Activated naive CD4-positive, alpha-beta T cell treated with anti-CD3 and anti-CD28 coated beads, Interleukin-2, amount 10 ng/mL, durations not matched to agents 7 days and 5 days (primary cell): ENCODE measurements around the gene NUMB.

ENCODE experiments used
- CTCF ChIA-PET: fragments of 350-600 bp; sonication (Branson Sonifier 250); formaldehyde crosslinking; loops from one replicate; lab custom pipeline; 2021; ENCODE audit warnings: antibody characterized with exemption; lab: Charles Lee
- DNase-seq: peaks from one replicate; pipeline ENCODE4 v3.0.0-alpha.2; 2020
- H3K27ac Mint-ChIP-seq: one replicate; pipeline ENCODE4 v1.8.0; 2021; ENCODE audit warnings: mild to moderate bottlenecking, moderate library complexity, mixed read lengths
- H3K27me3 Mint-ChIP-seq: one replicate; pipeline ENCODE4 v1.8.0; 2021; ENCODE audit warnings: mild to moderate bottlenecking, mixed read lengths
- H3K36me3 Mint-ChIP-seq: one replicate; pipeline ENCODE4 v1.8.0; 2021; ENCODE audit warnings: mixed read lengths
- H3K4me1 Mint-ChIP-seq: one replicate; pipeline ENCODE4 v1.8.0; 2021; ENCODE audit warnings: mixed read lengths
- H3K4me3 Mint-ChIP-seq: one replicate; pipeline ENCODE4 v1.8.0; 2021; ENCODE audit warnings: mild to moderate bottlenecking, moderate library complexity, mixed read lengths
- H3K9me3 Mint-ChIP-seq: one replicate; pipeline ENCODE4 v1.8.0; 2021; ENCODE audit warnings: mixed read lengths

The NUMB gene

DNA sequence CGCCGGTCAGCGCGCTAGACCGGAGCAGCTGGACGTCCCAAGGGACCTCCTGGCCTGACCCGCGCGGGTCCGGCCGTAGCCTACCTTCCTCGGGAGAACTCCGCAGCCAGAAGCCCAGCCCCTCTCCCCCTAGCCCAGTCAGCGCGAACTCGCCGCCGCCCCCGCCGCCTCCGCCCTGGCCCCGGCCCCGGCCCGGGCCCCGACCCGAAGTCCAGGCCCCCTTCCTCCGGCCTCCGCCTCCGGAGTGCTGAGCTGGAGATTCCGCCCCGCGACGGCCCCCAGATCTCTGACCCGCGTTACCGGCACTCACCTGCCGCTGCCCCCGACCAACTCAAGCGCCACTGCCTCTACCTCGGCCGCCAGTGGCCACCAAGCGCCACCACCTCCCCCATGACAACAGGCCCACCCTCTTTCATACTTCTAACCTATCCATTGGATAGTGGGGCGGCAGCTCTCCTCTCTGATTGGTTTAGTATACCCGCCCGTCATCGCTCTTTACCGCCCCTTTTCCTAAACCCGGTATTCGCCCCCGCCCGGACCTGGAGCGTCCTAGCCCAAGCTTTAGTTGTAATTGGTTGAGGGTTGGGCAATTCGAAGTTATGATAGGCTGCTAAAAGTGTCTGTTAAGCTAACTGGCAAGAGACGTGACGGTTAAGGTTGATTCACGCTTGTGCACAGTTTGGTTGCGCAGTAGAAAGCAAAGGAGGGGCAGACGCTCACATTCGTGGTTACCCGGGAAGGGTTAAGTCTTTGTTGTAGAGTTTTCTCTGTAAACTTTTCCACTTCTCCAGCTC is at the start of gene NUMB:
Gene NUMB (minus strand): TSS at position 364 of the 794 bp plus-strand sequence. CDS start 102,795 bp downstream, outside the sequence.
- peaks cover 46% of the 10 kb centered on the region for H3K4me1 Mint-ChIP-seq

DNA sequence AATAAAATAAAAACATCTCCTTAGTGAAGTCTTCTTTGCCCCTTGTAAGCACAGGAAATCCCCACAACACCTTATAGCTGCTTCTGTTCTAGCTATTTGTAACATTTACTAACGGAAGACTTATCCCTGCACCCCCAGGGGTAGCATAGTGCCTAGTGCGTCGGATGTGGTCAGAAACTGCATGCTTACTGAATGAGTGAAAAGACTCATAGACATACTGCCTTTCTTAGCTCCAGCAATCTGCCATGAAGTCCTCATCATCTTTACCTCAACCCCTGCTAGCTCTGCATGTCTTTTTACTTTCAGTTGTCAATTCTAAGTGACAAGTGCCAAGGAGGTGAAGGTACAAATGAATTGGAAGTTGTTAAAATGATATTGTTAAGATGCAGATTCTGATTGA is 45.3 kb upstream of the NUMB start:
- Mint-ChIP-seq H3K27ac (no peak overlapping the region), H3K4me1 (peaks cover 2% of the 10 kb centered on the region), H3K9me3 (no peaks in the 10 kb centered on the region), H3K4me3 (no peak overlapping the region), H3K27me3 (no peaks in the 10 kb centered on the region), H3K36me3 (peaks cover 4% of the 10 kb centered on the region)
- CTCF ChIA-PET: interaction anchor here (0.7 to 1.1 kb wide), 2 partner anchors 13 to 55 kb away, joined by 3 to 5 read pairs; partner anchors contain the start of gene RIOX1
- no peak for DNase-seq

More for the DNA sequence above, at the start of gene NUMB:
- CTCF ChIA-PET: interaction anchor here (0.9 to 1.8 kb wide), 2 partner anchors 14 to 285 kb away, joined by 3 to 9 read pairs; no protein-coding TSS in a partner anchor
- H3K36me3 Mint-ChIP-seq: peaks cover 4% of the 10 kb centered on the region
- H3K27ac Mint-ChIP-seq: peak within 1 kb of the TSS; percentile 87
- H3K4me3 Mint-ChIP-seq: peak within 1 kb of the TSS; percentile 97
- peaks cover 17% of the 10 kb centered on the region for H3K27me3 Mint-ChIP-seq
- no peaks in the 10 kb centered on the region for H3K9me3 Mint-ChIP-seq
- DNase-seq: peak; percentile 98

DNA sequence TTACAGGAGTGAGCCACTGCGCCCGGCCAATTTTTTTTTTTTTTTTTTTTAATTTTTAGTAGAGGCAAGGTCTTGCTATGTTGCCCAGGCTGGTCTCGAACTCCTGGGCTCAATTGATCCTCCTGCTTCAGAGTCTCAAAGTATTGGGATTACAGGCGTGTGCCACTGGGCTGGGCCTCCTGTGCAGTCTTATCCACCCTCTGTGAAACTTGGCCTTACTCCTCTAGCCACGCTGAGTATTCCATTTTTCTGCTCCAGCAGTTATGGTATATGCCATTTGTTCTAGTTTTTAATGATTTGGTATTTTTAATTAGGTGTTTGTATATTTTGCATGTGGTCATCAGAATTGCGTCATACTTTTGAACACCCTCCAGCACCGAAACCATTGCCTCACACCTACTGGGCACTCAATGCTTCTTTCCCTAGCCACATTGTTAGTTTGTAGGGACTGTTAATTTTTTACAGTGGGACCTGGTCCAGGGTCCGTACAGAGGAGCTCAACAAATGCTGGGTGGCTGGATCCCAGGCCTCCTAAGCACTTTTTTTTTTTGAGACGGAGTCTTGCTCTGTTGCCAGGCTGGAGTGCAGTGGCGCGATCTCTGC is 43.8 kb upstream of the NUMB start:
- DNase-seq: no peak
- H3K9me3 Mint-ChIP-seq: no peaks in the 10 kb centered on the region
- no peaks in the 10 kb centered on the region for H3K4me1 Mint-ChIP-seq
- H3K27me3 Mint-ChIP-seq: no peaks in the 10 kb centered on the region
- peaks cover 6% of the 10 kb centered on the region for H3K36me3 Mint-ChIP-seq
- CTCF ChIA-PET: no interaction called here
- H3K4me3 Mint-ChIP-seq: no peak overlapping the region
- no peak overlapping the region for H3K27ac Mint-ChIP-seq

DNA sequence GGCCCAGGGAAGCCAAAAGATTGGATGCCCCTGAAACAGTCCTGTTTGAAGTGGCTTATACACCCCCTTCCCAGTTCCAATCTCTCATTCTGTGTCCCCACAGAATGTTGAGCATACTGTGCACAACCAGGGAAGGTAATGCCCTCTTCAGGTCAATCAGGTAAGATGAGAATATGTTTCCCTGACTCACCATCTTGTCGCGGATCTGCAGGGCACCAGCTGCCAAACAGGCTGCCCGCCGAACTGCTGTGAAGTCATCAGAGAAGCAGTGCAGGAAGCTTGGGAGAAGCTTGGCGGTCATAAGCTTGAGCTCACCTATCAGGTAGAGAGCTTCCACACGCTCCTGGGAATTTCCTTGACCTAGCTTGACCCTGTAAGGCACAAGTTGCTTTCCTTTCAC is 42.0 kb upstream of the NUMB start:
- no peak overlapping the region for H3K4me3 Mint-ChIP-seq
- H3K27ac Mint-ChIP-seq: no peak overlapping the region
- H3K27me3 Mint-ChIP-seq: no peaks in the 10 kb centered on the region

DNA sequence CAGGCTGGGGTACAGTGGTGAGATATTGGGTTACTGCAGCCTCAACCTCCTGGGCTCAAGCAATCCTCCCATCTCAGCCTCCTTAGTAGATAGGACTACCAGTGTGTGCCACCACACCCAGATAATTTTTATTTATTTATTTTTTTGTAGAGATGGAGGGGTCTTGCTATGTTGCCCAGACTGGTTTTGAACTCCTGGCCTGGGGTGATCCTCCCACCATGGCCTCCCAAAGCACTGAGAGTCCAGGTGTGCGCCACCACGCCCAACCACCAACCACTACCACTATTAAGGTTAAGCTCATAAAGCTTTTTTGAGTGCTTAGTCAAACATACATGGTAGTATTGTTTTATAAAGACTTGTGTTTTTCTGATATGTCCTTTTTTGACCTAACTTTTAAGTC is 36.2 kb upstream of the NUMB start:
- Mint-ChIP-seq H3K36me3 (peaks cover 46% of the 10 kb centered on the region), H3K27ac (no peak overlapping the region), H3K27me3 (peaks cover 3% of the 10 kb centered on the region), H3K4me3 (no peak overlapping the region), H3K4me1 (peaks cover 51% of the 10 kb centered on the region), H3K9me3 (no peaks in the 10 kb centered on the region)
- CTCF ChIA-PET: no interaction called here
- no peak for DNase-seq

More for the DNA sequence above, 42.0 kb upstream of the NUMB start:
- Mint-ChIP-seq H3K36me3 (peaks cover 15% of the 10 kb centered on the region), H3K9me3 (no peaks in the 10 kb centered on the region), H3K4me1 (peaks cover 8% of the 10 kb centered on the region)
- CTCF ChIA-PET: interaction anchor here (1.3 to 3.5 kb wide), 2 partner anchors 9 to 68 kb away, joined by 3 to 17 read pairs; partner anchors contain the start of gene ACOT2
- DNase-seq: no peak

DNA sequence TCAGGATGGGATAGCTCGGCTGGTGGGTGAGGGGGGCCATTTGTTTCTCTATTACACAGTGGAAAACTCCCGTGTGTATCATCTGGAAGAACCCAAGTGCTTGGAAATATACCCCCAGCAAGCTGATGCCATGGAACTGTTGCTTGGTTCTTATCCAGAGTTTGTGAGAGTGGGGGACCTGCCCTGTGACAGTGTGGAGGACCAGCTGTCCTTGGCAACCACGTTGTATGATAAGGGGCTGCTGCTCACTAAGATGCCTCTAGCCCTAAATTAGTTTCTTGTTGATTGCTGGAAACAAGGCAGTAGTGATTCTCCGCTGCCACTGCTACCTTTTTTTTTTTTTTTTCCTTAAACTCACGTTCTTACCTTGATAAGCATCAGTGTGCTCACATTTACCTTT is 34.3 kb upstream of the NUMB start:
- peaks cover 53% of the 10 kb centered on the region for H3K4me1 Mint-ChIP-seq
- CTCF ChIA-PET: no interaction called here
- no peak overlapping the region for H3K27ac Mint-ChIP-seq
- no peak for DNase-seq
- no peaks in the 10 kb centered on the region for H3K9me3 Mint-ChIP-seq
- H3K4me3 Mint-ChIP-seq: peak overlapping the region; percentile 78
- H3K27me3 Mint-ChIP-seq: peaks cover 12% of the 10 kb centered on the region
- H3K36me3 Mint-ChIP-seq: peaks cover 44% of the 10 kb centered on the region

DNA sequence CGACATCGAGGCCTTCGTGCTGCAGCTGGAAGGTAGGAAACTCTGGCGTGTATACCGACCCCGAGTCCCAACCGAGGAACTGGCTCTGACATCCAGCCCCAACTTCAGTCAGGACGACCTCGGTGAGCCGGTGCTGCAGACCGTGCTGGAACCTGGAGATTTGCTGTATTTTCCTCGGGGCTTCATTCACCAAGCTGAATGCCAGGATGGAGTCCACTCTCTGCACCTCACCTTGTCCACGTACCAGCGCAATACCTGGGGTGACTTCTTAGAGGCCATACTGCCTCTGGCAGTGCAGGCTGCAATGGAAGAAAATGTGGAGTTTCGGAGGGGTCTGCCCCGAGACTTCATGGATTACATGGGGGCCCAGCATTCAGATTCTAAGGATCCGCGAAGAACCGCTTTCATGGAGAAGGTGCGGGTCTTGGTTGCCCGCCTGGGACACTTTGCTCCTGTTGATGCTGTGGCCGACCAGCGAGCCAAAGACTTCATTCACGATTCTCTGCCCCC is 33.8 kb upstream of the NUMB start:
- Mint-ChIP-seq H3K4me1 (peaks cover 53% of the 10 kb centered on the region), H3K36me3 (peaks cover 41% of the 10 kb centered on the region), H3K27ac (peak overlapping the region; percentile 58), H3K4me3 (peak overlapping the region; percentile 78), H3K27me3 (peaks cover 12% of the 10 kb centered on the region), H3K9me3 (no peaks in the 10 kb centered on the region)
- DNase-seq: no peak
- CTCF ChIA-PET: no interaction called here

DNA sequence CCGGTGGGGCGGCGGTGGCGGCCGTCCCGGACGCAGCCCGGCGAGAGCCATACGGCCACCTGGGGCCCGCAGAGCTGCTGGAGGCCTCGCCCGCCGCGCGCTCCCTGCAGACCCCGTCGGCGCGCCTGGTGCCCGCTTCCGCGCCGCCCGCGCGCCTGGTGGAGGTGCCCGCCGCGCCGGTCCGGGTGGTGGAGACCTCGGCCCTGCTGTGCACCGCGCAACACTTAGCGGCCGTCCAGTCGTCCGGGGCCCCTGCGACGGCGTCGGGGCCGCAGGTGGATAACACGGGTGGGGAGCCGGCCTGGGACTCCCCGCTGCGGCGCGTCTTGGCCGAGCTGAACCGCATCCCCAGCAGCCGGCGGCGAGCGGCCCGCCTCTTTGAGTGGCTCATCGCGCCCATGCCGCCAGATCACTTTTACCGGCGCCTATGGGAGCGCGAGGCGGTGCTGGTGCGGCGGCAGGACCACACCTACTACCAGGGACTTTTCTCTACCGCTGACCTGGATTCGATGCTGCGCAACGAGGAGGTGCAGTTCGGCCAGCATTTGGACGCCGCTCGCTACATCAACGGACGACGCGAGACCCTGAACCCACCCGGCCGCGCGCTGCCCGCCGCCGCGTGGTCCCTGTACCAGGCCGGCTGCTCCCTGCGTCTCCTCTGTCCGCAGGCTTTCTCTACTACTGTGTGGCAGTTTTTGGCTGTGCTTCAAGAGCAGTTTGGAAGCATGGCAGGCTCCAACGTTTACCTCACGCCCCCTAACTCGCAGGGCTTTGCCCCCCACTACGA is 33.1 kb upstream of the NUMB start:
- DNase-seq: peak; percentile 78
- Mint-ChIP-seq H3K4me1 (peaks cover 53% of the 10 kb centered on the region), H3K9me3 (no peaks in the 10 kb centered on the region), H3K36me3 (peaks cover 40% of the 10 kb centered on the region), H3K27ac (peak overlapping the region; percentile 90), H3K27me3 (peaks cover 12% of the 10 kb centered on the region), H3K4me3 (peak overlapping the region; percentile 84)
- CTCF ChIA-PET: interaction anchor here (1.1 kb wide), 1 partner anchor 12 kb away, joined by 3 read pairs; no protein-coding TSS in a partner anchor

DNA sequence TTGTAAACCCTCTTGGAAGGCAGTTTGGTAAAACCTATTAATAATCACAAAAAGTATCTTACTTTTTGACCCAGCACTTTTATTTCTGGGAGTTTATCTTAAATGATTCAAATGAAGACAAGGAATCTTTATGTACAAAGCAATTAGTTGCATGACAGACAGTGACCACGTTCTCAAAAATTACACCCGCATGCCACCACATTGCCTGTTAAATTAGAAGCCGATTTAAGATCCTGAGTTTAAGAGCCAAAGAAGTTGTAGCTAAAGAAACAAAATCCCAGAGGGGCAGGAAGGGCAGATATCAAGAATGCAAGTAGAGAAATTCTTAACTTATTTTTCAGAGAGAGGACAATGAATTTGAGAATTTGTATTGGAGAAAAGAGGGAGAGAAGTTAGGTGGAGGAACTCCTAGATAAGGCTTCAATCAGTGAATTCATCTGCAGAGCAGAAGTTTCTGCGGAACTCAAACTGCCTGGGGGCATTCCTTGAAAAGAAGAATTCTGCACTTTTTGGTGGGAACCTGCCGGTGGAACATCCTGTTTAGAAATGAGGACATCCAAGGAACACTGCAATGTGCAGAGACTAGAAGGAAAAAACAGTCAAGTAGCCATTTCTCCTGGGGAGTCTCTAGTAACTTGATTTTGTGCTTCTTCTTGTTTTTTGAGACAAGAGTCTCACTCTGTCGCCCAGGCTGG is 31.3 kb upstream of the NUMB start:
- Mint-ChIP-seq H3K9me3 (no peaks in the 10 kb centered on the region), H3K27ac (no peak overlapping the region), H3K4me3 (peak overlapping the region; percentile 36), H3K36me3 (peaks cover 26% of the 10 kb centered on the region), H3K27me3 (peaks cover 12% of the 10 kb centered on the region), H3K4me1 (peaks cover 40% of the 10 kb centered on the region)
- no peak for DNase-seq
- CTCF ChIA-PET: interaction anchor here (0.7 kb wide), 1 partner anchor 217 kb away, joined by 3 read pairs; no protein-coding TSS in a partner anchor

DNA sequence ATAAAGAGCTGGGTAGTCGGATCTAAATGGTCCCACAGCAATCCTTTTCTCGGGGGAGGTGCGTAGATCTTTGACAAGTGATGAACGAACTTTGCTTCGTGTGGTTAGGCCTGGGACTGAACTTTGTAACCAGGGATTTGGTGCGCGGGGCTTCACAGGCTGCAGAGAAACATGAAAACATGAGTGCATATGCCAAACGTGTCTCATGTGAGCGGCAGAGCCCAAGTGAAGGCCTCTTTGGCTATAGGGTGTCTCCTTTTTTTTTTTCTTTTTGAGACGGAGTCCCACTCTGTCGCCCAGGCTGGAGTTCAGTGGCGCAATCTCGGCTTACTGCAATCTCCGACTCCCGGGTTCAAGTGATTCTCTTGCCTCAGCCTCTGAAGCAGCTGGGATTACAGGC is 20.3 kb upstream of the NUMB start:
- no peaks in the 10 kb centered on the region for H3K9me3 Mint-ChIP-seq
- no peaks in the 10 kb centered on the region for H3K36me3 Mint-ChIP-seq
- no peak overlapping the region for H3K4me3 Mint-ChIP-seq
- no peaks in the 10 kb centered on the region for H3K4me1 Mint-ChIP-seq
- H3K27ac Mint-ChIP-seq: no peak overlapping the region
- DNase-seq: no peak
- CTCF ChIA-PET: interaction anchor here (0.6 kb wide), 1 partner anchor 974 kb away, joined by 3 read pairs; no protein-coding TSS in a partner anchor
- H3K27me3 Mint-ChIP-seq: peaks cover 10% of the 10 kb centered on the region

DNA sequence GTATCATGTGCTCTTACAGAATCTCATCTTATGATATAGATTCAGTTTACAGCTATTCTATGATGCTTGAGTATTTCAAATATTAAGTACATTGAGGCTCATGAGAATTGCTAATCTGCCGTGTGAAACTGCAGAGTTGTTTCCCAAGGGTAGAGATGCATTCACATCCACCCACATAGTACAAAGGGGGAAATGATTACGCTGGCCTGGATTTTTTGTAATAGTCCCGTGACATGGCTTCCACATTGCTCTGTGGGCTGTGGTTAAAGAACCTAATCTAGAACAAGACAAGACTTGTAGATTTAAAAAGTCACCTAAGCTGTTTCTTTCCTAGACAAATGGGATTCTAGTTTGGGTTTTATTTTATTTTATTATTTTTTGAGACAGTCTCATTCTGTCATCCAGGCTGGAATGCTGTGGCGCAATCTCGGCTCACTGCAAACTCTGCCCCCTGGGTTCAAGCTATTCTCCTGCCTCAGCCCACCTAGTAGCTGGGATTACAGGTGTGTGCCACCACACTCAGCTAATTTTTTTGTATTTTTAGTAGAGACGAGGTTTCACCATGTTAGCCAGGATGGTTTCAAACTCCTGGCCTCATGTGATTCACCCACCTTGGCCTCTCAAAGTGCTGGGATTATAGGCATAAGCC is 19.4 kb upstream of the NUMB start:
- H3K4me3 Mint-ChIP-seq: no peak overlapping the region
- no peak overlapping the region for H3K27ac Mint-ChIP-seq
- no peaks in the 10 kb centered on the region for H3K4me1 Mint-ChIP-seq
- H3K36me3 Mint-ChIP-seq: no peaks in the 10 kb centered on the region
- CTCF ChIA-PET: interaction anchor here (1.3 kb wide), 1 partner anchor 182 kb away, joined by 3 read pairs; no protein-coding TSS in a partner anchor
- H3K27me3 Mint-ChIP-seq: peaks cover 10% of the 10 kb centered on the region
- no peaks in the 10 kb centered on the region for H3K9me3 Mint-ChIP-seq
- no peak for DNase-seq

DNA sequence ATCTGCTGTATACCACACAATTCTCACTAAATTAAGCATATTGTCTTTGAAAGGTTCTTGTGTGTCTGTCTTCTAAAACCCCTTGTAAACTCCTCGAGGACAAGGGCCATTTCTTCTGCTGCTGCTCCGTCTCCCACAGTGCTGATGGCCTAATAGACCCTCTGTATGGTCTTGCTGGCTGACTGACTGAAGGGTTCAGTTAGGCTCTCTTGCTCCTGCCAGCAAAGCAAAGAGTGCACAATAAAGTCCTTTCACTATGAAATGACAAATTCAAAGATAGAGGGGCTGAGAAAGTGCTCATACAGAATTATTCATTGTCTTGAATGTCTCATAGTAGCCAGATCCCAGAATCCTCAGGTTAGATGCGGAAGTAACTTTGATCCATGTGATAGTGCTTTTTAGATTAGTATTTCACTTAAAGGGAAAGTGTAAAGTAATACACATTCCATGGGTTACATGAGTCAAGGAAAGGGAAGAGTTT is 18.1 kb upstream of the NUMB start:
- no peak for DNase-seq
- CTCF ChIA-PET: interaction anchor here (0.9 kb wide), 1 partner anchor 181 kb away, joined by 3 read pairs; no protein-coding TSS in a partner anchor
- H3K27ac Mint-ChIP-seq: no peak overlapping the region

DNA sequence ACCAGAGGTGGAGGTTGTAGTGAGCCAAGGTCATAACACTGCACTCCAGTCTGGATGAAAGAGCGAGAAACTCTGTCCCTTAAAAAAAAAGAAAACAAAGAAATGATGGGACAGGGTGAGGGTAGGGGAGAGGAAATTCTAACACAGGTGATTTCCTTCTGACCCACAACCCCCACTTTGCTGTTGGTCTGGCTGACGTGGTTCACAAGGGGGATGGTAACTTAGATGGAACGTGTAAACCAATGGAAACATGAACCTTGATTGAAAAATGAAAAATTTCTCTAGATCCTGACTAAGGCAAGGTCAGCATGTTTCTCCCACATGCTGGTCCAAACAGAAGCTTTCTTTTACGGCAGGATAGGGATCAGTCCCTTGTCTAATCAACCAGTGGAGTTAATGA is 16.6 kb upstream of the NUMB start:
- Mint-ChIP-seq H3K36me3 (no peaks in the 10 kb centered on the region), H3K27me3 (peaks cover 4% of the 10 kb centered on the region), H3K4me3 (no peak overlapping the region), H3K4me1 (no peaks in the 10 kb centered on the region), H3K27ac (no peak overlapping the region), H3K9me3 (no peaks in the 10 kb centered on the region)
- no peak for DNase-seq
- CTCF ChIA-PET: interaction anchor here (1.3 kb wide), 1 partner anchor 180 kb away, joined by 5 read pairs; no protein-coding TSS in a partner anchor

More for the DNA sequence above, 18.1 kb upstream of the NUMB start:
- Mint-ChIP-seq H3K27me3 (peaks cover 10% of the 10 kb centered on the region), H3K9me3 (no peaks in the 10 kb centered on the region), H3K4me1 (no peaks in the 10 kb centered on the region), H3K4me3 (no peak overlapping the region), H3K36me3 (no peaks in the 10 kb centered on the region)
